GM10248 (cell line): Measurements from ENCODE around the gene ST3GAL3.

Experiments
- CTCF ChIA-PET: fragments of 300-600 bp; sonication (Branson Sonifier 250); formaldehyde crosslinking; extraction: SDS; loops from one replicate; lab custom pipeline; 2021; ENCODE audit warnings: antibody characterized with exemption; lab: Yijun Ruan, JAX
- POLR2A ChIA-PET: fragments of 350-650 bp; sonication (Branson Sonifier 250); formaldehyde crosslinking; extraction: SDS; loops from one replicate; lab custom pipeline; 2020; ENCODE audit warnings: antibody characterized with exemption; lab: Yijun Ruan, JAX
- DNase-seq: peaks from one replicate; pipeline ENCODE4 v3.0.0; 2012; ENCODE audit errors: extremely low spot score
- CTCF ChIP-seq: IDR thresholded peaks from 2 replicates; pipeline ENCODE4 v1.5.1; 2012; ENCODE audit warnings: mild to moderate bottlenecking, low read depth; ENCODE audit errors: extremely low read depth, missing control alignments, control extremely low read depth

Gene ST3GAL3

GRCh38 chr1:43802356-43802980 lies 95.1 kb downstream of the ST3GAL3 start:
- no peak for DNase-seq
- POLR2A ChIA-PET: no interaction called here
- CTCF ChIA-PET: interaction anchor here (1.2 to 2.4 kb wide), 2 partner anchors 17 to 39 kb away, joined by 4 to 8 read pairs; no protein-coding TSS in a partner anchor
- no peak for TF ChIP-seq CTCF

- ChIA-PET POLR2A (no interaction called here), CTCF (interaction anchor here (1.2 to 2.4 kb wide), 2 partner anchors 16 to 39 kb away, joined by 4 to 8 read pairs; no protein-coding TSS in a partner anchor)
- DNase-seq: no peak
- TF ChIP-seq CTCF: no peak
These were observed 95.8 kb downstream of the ST3GAL3 start for GRCh38 chr1:43803105-43803504.

- CTCF ChIA-PET: interaction anchor here (1.3 to 2.4 kb wide), 2 partner anchors 9 to 40 kb away, joined by 3 to 8 read pairs; no protein-coding TSS in a partner anchor
- no peak for DNase-seq
- TF ChIP-seq CTCF: no peak
- POLR2A ChIA-PET: no interaction called here
These were observed 96.3 kb downstream of the ST3GAL3 start for GRCh38 chr1:43803646-43804045.

DNA sequence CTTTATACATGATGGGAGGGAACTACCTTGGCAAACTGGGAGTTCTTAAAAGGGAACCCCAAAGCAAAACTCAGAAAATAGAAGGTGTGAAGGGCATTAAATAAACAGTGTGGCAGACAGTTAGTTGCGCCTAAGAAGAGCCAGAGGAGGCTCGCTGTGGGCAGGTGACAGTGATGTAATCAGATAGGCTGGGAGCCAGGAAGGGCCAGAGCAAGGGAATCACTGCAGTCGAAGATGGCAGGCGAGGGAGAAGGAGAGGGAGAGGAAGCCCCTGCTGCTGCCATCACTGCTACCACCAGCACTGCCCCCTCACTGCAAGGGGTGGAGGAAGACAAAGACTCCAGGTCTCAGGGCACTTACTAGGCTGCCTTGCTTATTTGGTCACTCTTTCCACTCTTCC lies 97.2 kb downstream of the ST3GAL3 start:
- ChIA-PET CTCF (interaction anchor here (1.3 to 1.4 kb wide), 2 partner anchors 8 to 9 kb away, joined by 3 to 4 read pairs; no protein-coding TSS in a partner anchor), POLR2A (no interaction called here)
- DNase-seq: no peak
- TF ChIP-seq CTCF: no peak

- CTCF ChIA-PET: interaction anchor here (1.4 to 3.3 kb wide), 2 partner anchors 10 to 129 kb away, joined by 4 to 10 read pairs; no protein-coding TSS in a partner anchor
These were observed 98.0 kb downstream of the ST3GAL3 start for GRCh38 chr1:43805340-43805739.

DNA sequence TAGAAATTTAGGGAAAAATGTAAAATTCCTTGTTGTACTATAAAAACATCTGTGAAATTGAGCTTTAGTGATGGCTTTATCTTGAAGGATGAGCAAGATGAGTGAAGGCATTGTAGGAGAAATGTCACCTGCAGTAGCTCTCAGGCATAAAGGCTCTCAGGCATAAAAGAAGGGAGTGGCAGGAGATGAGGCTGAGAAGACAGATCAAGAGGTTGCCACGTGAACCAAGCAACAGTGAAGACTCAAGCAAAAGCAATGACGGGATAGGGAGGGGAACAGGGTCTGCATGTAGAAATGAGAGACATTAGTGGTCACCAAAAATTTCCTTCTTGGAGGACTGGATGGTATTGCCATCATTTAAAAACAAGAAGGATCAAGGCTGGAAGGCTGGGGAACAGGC lies 98.8 kb downstream of the ST3GAL3 start:
- DNase-seq: no peak
- TF ChIP-seq CTCF: no peak
- ChIA-PET POLR2A (no interaction called here), CTCF (interaction anchor here (0.9 to 3.3 kb wide), 3 partner anchors 11 to 128 kb away, joined by 4 to 10 read pairs (median 4); no protein-coding TSS in a partner anchor)

More at GRCh38 chr1:43805340-43805739, 98.0 kb downstream of the ST3GAL3 start:
- no peak for TF ChIP-seq CTCF
- POLR2A ChIA-PET: no interaction called here
- DNase-seq: no peak
